Keratinocyte (primary cell): ENCODE data around the gene MXD3. TPM values are rescaled to one million over a fixed set of nuclear protein-coding genes. Genes with fewer than 3 reads are reported as not detected.

ENCODE experiments used
- DNase-seq: peaks from one replicate; pipeline ENCODE4 v3.0.0-alpha.2; 2011; ENCODE audit warnings: low read depth, missing footprints, low spot score
- FAIRE-seq: peaks from 2 replicates; lab custom pipeline; 2011; peaks lifted over from hg19 to GRCh38; lab: Jason Lieb, UNC
- H2AFZ ChIP-seq: 2 replicates; pipeline ENCODE4 v1.6.0; 2012; ENCODE audit warnings: low read length, control low read depth, inconsistent platforms; ENCODE audit not compliant: control insufficient read depth
- H3K27ac ChIP-seq: 2 replicates; pipeline ENCODE4 v1.5.1; 2011; ENCODE audit warnings: low read length; ENCODE audit not compliant: control insufficient read depth, insufficient read depth
- H3K27me3 ChIP-seq: 3 replicates; pipeline ENCODE4 v1.6.0; 2011; ENCODE audit warnings: low read length; ENCODE audit not compliant: control insufficient read depth, insufficient read depth; ENCODE audit errors: extremely low read depth
- H3K36me3 ChIP-seq, 2 experiments: 2 replicates in 1 of 2; 3 replicates in 1 of 2; pipeline ENCODE4 v1.5.1; 2011; ENCODE audit warnings: low read length in 2 of 2, mild to moderate bottlenecking in 1 of 2; ENCODE audit not compliant: control insufficient read depth in 2 of 2, insufficient read depth in 2 of 2; ENCODE audit errors: extremely low read depth in 1 of 2
- H3K4me1 ChIP-seq: 3 replicates; pipeline ENCODE4 v1.5.1; 2011; ENCODE audit warnings: low read length; ENCODE audit not compliant: control insufficient read depth, insufficient read depth; ENCODE audit errors: extremely low read depth
- H3K4me2 ChIP-seq: 3 replicates; pipeline ENCODE4 v1.6.0; 2011; ENCODE audit warnings: low read depth, low read length; ENCODE audit not compliant: control insufficient read depth, insufficient read depth; ENCODE audit errors: extremely low read depth
- H3K4me3 ChIP-seq, 3 experiments: fragments of 200-600 bp in 1 of 3; sonication (generic) in 1 of 3; 2 replicates in 2 of 3; 3 replicates in 1 of 3; pipeline ENCODE4 v1.5.1; 2011 to 2016; ENCODE audit warnings: low read length in 3 of 3, mild to moderate bottlenecking in 3 of 3, control low read depth in 2 of 3, inconsistent platforms in 1 of 3, low read depth in 1 of 3, mixed read lengths in 1 of 3, mixed run types in 1 of 3, moderate library complexity in 1 of 3; ENCODE audit not compliant: control insufficient read depth in 2 of 3, insufficient read depth in 2 of 3; ENCODE audit errors: extremely low read depth in 1 of 3
- H3K79me2 ChIP-seq: 2 replicates; pipeline ENCODE4 v1.6.0; 2012; ENCODE audit warnings: low read length; ENCODE audit not compliant: control insufficient read depth, insufficient read depth
- H3K9ac ChIP-seq: 3 replicates; pipeline ENCODE4 v1.6.0; 2011; ENCODE audit warnings: low read length; ENCODE audit not compliant: control insufficient read depth, insufficient read depth; ENCODE audit errors: extremely low read depth
- H3K9me1 ChIP-seq: 3 replicates; pipeline ENCODE4 v1.6.0; 2011; ENCODE audit warnings: low read length; ENCODE audit not compliant: control insufficient read depth, insufficient read depth; ENCODE audit errors: extremely low read depth
- H3K9me3 ChIP-seq: 2 replicates; pipeline ENCODE4 v1.5.1; 2012; ENCODE audit warnings: low read depth, low read length; ENCODE audit not compliant: control insufficient read depth
- H4K20me1 ChIP-seq: 3 replicates; pipeline ENCODE4 v1.6.0; 2011; ENCODE audit warnings: low read length; ENCODE audit not compliant: control insufficient read depth, insufficient read depth; ENCODE audit errors: extremely low read depth
- CTCF ChIP-seq, 3 experiments: IDR thresholded peaks in 1 of 3; conservative IDR thresholded peaks in 1 of 3; optimal IDR thresholded peaks in 1 of 3; 2 replicates in 2 of 3; 3 replicates in 1 of 3; pipeline versions ENCODE3 to v1.5.1; 2011; ENCODE audit warnings: low read length in 3 of 3, mild to moderate bottlenecking in 3 of 3, moderate library complexity in 2 of 3, control low read depth in 1 of 3, inconsistent platforms in 1 of 3; ENCODE audit not compliant: insufficient read depth in 2 of 3; ENCODE audit errors: extremely low read depth in 1 of 3
- EZH2 ChIP-seq: IDR thresholded peaks from one replicate; pipeline ENCODE4 v1.6.1; 2012; ENCODE audit warnings: inconsistent platforms, mild to moderate bottlenecking, low read length, moderate library complexity
- dilution Hi-C: fragments of 300-500 bp; cut with MboI; formaldehyde crosslinking; loops from one replicate; pipeline ENCODE4 v1.7.0; 2020; ENCODE audit warnings: low sequenced_read_pairs; ENCODE audit not compliant: extremely low pct_ligation_motif_present
- polyA plus RNA-seq, 5 experiments: library from polyadenylated mRNA; depleted of rRNA in 3 of 5; stranded (reverse) in 3 of 5; stranded (forward) in 1 of 5; unstranded in 1 of 5; fragments of >200 nt; gene quantifications; 1 replicate in 1 of 5; 2 replicates in 3 of 5; 3 replicates in 1 of 5; pipeline versions ENCODE4 v1.2.1 to v1.2.3, GENCODE V29; 2011 to 2012; ENCODE audit warnings: missing spikeins in 2 of 5, low read depth in 1 of 5, low replicate concordance in 1 of 5

The MXD3 gene
- polyA plus RNA-seq, 1 donor (not counting 4 experiments of a cell fraction or from before 2014, with no cell fraction given): 0.97 TPM

- TF ChIP-seq EZH2 (no peak), CTCF (optimal IDR thresholded peaks at IDR 0.05 in 1 of 3, IDR thresholded peaks at IDR 0.05 in 1 of 3, conservative IDR thresholded peaks at IDR 0.05 in 1 of 3; ENCODE audit: extremely low read depth in 1 of 3, insufficient read depth in 2 of 3, low read length in 3 of 3) (no peak)
- Histone ChIP-seq H3K27me3 (no peaks in the 10 kb centered on the region), H3K27ac (no peak overlapping the region), H3K4me3 (no peak overlapping the region), H3K4me2 (no peak overlapping the region), H2AFZ (no peak overlapping the region), H3K9ac (no peak overlapping the region), H3K79me2 (peaks cover 6% of the 10 kb centered on the region), H3K9me3 (no peaks in the 10 kb centered on the region), H3K4me1 (peaks cover 26% of the 10 kb centered on the region), H3K36me3 (no peaks in the 10 kb centered on the region), H4K20me1 (no peaks in the 10 kb centered on the region), H3K9me1 (no peaks in the 10 kb centered on the region)
- dilution Hi-C loops: no loop called here
- FAIRE-seq: no peak
- no peak for DNase-seq
These were observed 44.1 kb upstream of the MXD3 start for GRCh38 chr5:177355868-177356168.

- dilution Hi-C loops: no loop called here
- H3K9me3 ChIP-seq: no peaks in the 10 kb centered on the region
- no peaks in the 10 kb centered on the region for H3K27me3 ChIP-seq
- H3K9me1 ChIP-seq: no peaks in the 10 kb centered on the region
- no peak overlapping the region for H3K4me2 ChIP-seq
- DNase-seq (no peak), FAIRE-seq (no peak)
- no peak overlapping the region for H3K4me3 ChIP-seq
- peaks cover 31% of the 10 kb centered on the region for H3K4me1 ChIP-seq
- peaks cover 11% of the 10 kb centered on the region for H3K79me2 ChIP-seq
- H3K9ac ChIP-seq: no peak overlapping the region
- H3K27ac ChIP-seq: no peak overlapping the region
- no peak overlapping the region for H2AFZ ChIP-seq
- H3K36me3 ChIP-seq: no peaks in the 10 kb centered on the region
- TF ChIP-seq CTCF (optimal IDR thresholded peaks at IDR 0.05 in 1 of 3, IDR thresholded peaks at IDR 0.05 in 1 of 3, conservative IDR thresholded peaks at IDR 0.05 in 1 of 3; ENCODE audit: extremely low read depth in 1 of 3, insufficient read depth in 2 of 3, low read length in 3 of 3) (no peak), EZH2 (no peak)
- no peaks in the 10 kb centered on the region for H4K20me1 ChIP-seq
These were observed 43.6 kb upstream of the MXD3 start for GRCh38 chr5:177355162-177355867.
